Sigmoid colon (tissue), 7 donors: ENCODE data around the gene FIP1L1. TPM values are rescaled to one million over a fixed set of nuclear protein-coding genes. Genes with fewer than 3 reads are reported as not detected.

Source experiments
- DNase-seq: peaks from one replicate; pipeline ENCODE4 v3.0.0-alpha.2; 2019
- H3K27ac ChIP-seq, 4 donors: fragments of 200-600 bp; sonication (generic); one replicate each; pipeline ENCODE4 v1.5.1; 2016 to 2019; ENCODE audit warnings: mild to moderate bottlenecking in 1 of 4
- H3K27me3 ChIP-seq, 3 donors: fragments of 200-600 bp; sonication (generic); one replicate each; pipeline ENCODE4 v1.5.1; 2019; ENCODE audit warnings: mild to moderate bottlenecking in 1 of 3
- H3K36me3 ChIP-seq, 4 donors: fragments of 200-600 bp; sonication (generic); one replicate each; pipeline ENCODE4 v1.5.1; 2016 to 2019
- H3K4me1 ChIP-seq, 4 donors: fragments of 200-600 bp; sonication (generic); one replicate each; pipeline ENCODE4 v1.5.1; 2017 to 2019
- H3K4me3 ChIP-seq, 4 donors: fragments of 200-600 bp; sonication (generic); one replicate each; pipeline ENCODE4 v1.5.1; 2017 to 2019; ENCODE audit warnings: mild to moderate bottlenecking in 2 of 4, moderate library complexity in 1 of 4
- H3K9me3 ChIP-seq, 4 donors: fragments of 200-600 bp in 3 of 4; sonication (generic) in 3 of 4; one replicate each; pipeline versions ENCODE4 v1.5.1 to v1.6.1; 2013 to 2019
- CTCF ChIP-seq, 4 experiments: fragments of 450-650 bp in 3 of 4; fragments of 200-600 bp in 1 of 4; IDR thresholded peaks; one replicate each; pipeline ENCODE4 v1.5.1; 2016 to 2019; ENCODE audit warnings: antibody characterized with exemption in 4 of 4, mild to moderate bottlenecking in 3 of 4, moderate library complexity in 2 of 4
- EP300 ChIP-seq, 4 donors: sonication (generic); formaldehyde crosslinking; IDR thresholded peaks; one replicate each; pipeline ENCODE4 v1.6.1; 2017; ENCODE audit warnings: antibody characterized with exemption in 4 of 4
- POLR2A ChIP-seq, 2 donors: fragments of 450-650 bp; IDR thresholded peaks; one replicate each; pipeline ENCODE4 v1.6.1; 2016; ENCODE audit warnings: antibody characterized with exemption in 2 of 2, mild to moderate bottlenecking in 2 of 2, moderate library complexity in 2 of 2
- POLR2AphosphoS5 ChIP-seq, 4 donors: sonication (generic); formaldehyde crosslinking; IDR thresholded peaks; one replicate each; pipeline ENCODE4 v1.6.1; 2017; ENCODE audit warnings: antibody characterized with exemption in 4 of 4
- WGBS, 2 donors: extraction: QIAGEN DNeasy Blood & Tissue Kit; methylation state at CpG; one replicate each; pipeline ENCODE4 v1.1.7; 2013; 5-methylcytosine and 5-hydroxymethylcytosine counted together
- intact Hi-C: fragments of 100-400 bp; cut with DNase I; formaldehyde crosslinking; loops from one replicate; pipeline ENCODE4 v1.15.1; 2023
- polyA plus RNA-seq, 3 donors: library from polyadenylated mRNA; stranded (reverse); fragments of 200-250 nt; gene quantifications; one replicate each; pipeline ENCODE4 v1.2.3, GENCODE V29; 2013
- total RNA-seq, 4 donors: library from RNA; depleted of rRNA; stranded (reverse); fragments of >200 nt; gene quantifications; one replicate each; pipeline ENCODE4 v1.1.0, GENCODE V29; 2016
- donor health status: healthy with polysubstance abuse.
- donor health status: Bipolar disorder and iron deficiency.
- donor health status: healthy.

FIP1L1 gene
- total and polyA plus RNA-seq, 7 donors: 19.7 to 47.7 (median 33.7) TPM

DNA sequence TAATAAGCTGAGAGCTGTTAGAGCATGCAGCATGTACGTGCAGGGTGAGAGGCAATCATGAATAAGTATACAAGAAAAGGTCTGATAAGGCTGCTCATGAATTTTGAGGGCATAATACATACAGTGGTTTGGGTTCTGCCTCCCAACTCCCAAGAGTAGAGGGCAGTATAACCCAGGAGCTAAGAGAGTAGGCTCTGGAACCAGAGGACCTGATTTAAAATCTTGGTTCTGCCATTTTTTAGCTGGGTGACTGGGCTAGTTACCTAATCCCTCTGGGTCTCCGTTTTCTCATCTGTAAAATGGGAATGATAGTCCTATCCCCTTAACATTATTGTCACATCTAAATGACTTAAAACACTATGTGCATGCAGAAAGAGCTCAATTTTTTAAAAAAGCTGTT lies 128.5 kb downstream of the FIP1L1 start:
- Histone ChIP-seq H3K9me3 (no peaks in the 10 kb centered on the region), H3K4me1 (no peaks in the 10 kb centered on the region), H3K4me3 (no peak overlapping the region), H3K36me3 (no peaks in the 10 kb centered on the region), H3K27ac (no peak overlapping the region), H3K27me3 (no peaks in the 10 kb centered on the region)
- DNase-seq: no peak
- TF ChIP-seq EP300 (IDR thresholded peaks at IDR 0.05): no peak
- TF ChIP-seq POLR2AphosphoS5 (IDR thresholded peaks at IDR 0.05): no peak
- no peak for TF ChIP-seq CTCF (IDR thresholded peaks at IDR 0.05)
- TF ChIP-seq POLR2A (IDR thresholded peaks at IDR 0.05): no peak
- intact Hi-C loops: no loop called here
- WGBS, 2 donors: 84 to 92% methylated on average over 2 of the region's 2 CpGs

GRCh38 chr4:53507058-53507457 lies 129.6 kb downstream of the FIP1L1 start:
- Histone ChIP-seq H3K36me3 (no peaks in the 10 kb centered on the region), H3K4me1 (no peaks in the 10 kb centered on the region), H3K4me3 (no peak overlapping the region), H3K27ac (no peak overlapping the region), H3K9me3 (no peaks in the 10 kb centered on the region), H3K27me3 (no peaks in the 10 kb centered on the region)
- 95 to 96% methylated on average over 7 of the region's 7 CpGs for WGBS, 2 donors
- intact Hi-C loops: no loop called here
- TF ChIP-seq CTCF (IDR thresholded peaks at IDR 0.05) (no peak), POLR2A (IDR thresholded peaks at IDR 0.05) (no peak)
- no peak for DNase-seq

GRCh38 chr4:53507671-53508286 lies 130.3 kb downstream of the FIP1L1 start:
- no peaks in the 10 kb centered on the region for H3K36me3 ChIP-seq
- DNase-seq: peak; percentile 72
- no peaks in the 10 kb centered on the region for H3K27me3 ChIP-seq
- intact Hi-C loops: no loop called here
- TF ChIP-seq POLR2AphosphoS5 (IDR thresholded peaks at IDR 0.05) (no peak), EP300 (IDR thresholded peaks at IDR 0.05) (no peak), CTCF (IDR thresholded peaks at IDR 0.05) (no peak), POLR2A (IDR thresholded peaks at IDR 0.05) (no peak)
- no peak overlapping the region for H3K27ac ChIP-seq
- H3K9me3 ChIP-seq: no peaks in the 10 kb centered on the region
- no peak overlapping the region for H3K4me3 ChIP-seq
- no peaks in the 10 kb centered on the region for H3K4me1 ChIP-seq
- 89 to 90% methylated on average over 17 of the region's 17 CpGs for WGBS, 2 donors

GRCh38 chr4:53508446-53508845 lies 131.0 kb downstream of the FIP1L1 start:
- H3K36me3 ChIP-seq: no peaks in the 10 kb centered on the region
- 12 to 41% methylated on average over 1 of the region's 1 CpG for WGBS, 2 donors
- H3K27ac ChIP-seq: no peak overlapping the region
- intact Hi-C loops: no loop called here
- H3K4me1 ChIP-seq: no peaks in the 10 kb centered on the region
- H3K4me3 ChIP-seq: no peak overlapping the region
- no peak for DNase-seq
- TF ChIP-seq CTCF (IDR thresholded peaks at IDR 0.05) (no peak), EP300 (IDR thresholded peaks at IDR 0.05) (no peak), POLR2A (IDR thresholded peaks at IDR 0.05) (no peak), POLR2AphosphoS5 (IDR thresholded peaks at IDR 0.05) (no peak)
- H3K9me3 ChIP-seq: no peaks in the 10 kb centered on the region
- no peaks in the 10 kb centered on the region for H3K27me3 ChIP-seq

DNA sequence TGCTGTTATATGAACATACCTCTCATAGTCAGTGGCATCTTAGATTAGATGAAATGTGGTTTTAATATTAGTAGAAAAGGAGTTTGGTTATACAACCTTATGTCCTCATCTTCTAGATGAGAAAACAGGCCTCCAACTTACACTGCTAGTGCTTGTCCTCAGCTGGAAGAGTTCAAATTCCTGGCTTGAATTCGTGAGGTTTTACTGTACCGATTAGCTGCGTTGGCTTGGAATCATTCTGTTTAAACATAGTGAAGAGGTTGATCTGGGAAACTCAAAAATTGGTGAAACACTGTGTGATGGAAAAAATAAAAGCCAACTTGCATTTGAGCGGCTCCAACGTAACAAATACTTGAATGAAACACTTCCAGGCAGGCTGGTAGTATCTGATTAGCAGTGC lies 132.9 kb downstream of the FIP1L1 start:
- H3K27me3 ChIP-seq: no peaks in the 10 kb centered on the region
- intact Hi-C loops: no loop called here
- H3K9me3 ChIP-seq: no peaks in the 10 kb centered on the region
- H3K36me3 ChIP-seq: no peaks in the 10 kb centered on the region
- no peaks in the 10 kb centered on the region for H3K4me1 ChIP-seq
- WGBS, 2 donors: 29 to 32% methylated on average over 5 of the region's 5 CpGs
- H3K4me3 ChIP-seq: no peak overlapping the region
- DNase-seq: no peak
- H3K27ac ChIP-seq: peak overlapping the region in 2 of 4 donors; percentile 8 to 38
- no peak for TF ChIP-seq POLR2A (IDR thresholded peaks at IDR 0.05)
- no peak for TF ChIP-seq POLR2AphosphoS5 (IDR thresholded peaks at IDR 0.05)

Other genes with a start within 250 kb of the FIP1L1 start
- gene SCFD2, start 11.6 kb upstream of the FIP1L1 start, total RNA-seq: 10 to 100 TPM; 10.7 to 16.6 (median 12.2) TPM
- gene SCFD2, start 11.6 kb upstream of the FIP1L1 start, polyA plus RNA-seq: 1 to 10 TPM; 3.7 to 7.3 (median 4.8) TPM
- 1 to 10 TPM; 2.3 to 4.6 (median 2.6) TPM for gene LNX1, start 213.8 kb downstream of the FIP1L1 start, total RNA-seq
- gene LNX1, start 213.8 kb downstream of the FIP1L1 start, polyA plus RNA-seq: 1 to 10 TPM; 4.6 to 7.9 (median 4.8) TPM